ENCODE results near the gene CNIH2.
"Not testable (repeated sequence)": the region's sequence is repeated elsewhere in the genome, so short reads cannot be mapped to it uniquely, and the experiment has no call there.

CNIH2 gene

GRCh38 chr11:66294626-66295620 is 16.9 kb downstream of the CNIH2 start:
- no peak overlapping the region for H3K4me3 ChIP-seq
- peaks cover 52% of the 10 kb centered on the region for H3K27me3 ChIP-seq
- H3K4me2 ChIP-seq, result no peak overlapping the region
- no peak for TF ChIP-seq Cebpa-rat (IDR thresholded peaks at IDR 0.05)
- no peaks in the 10 kb centered on the region for H3K9me3 ChIP-seq
- no peaks in the 10 kb centered on the region; the same call in 1 of the 2 replicates for H4K20me1 ChIP-seq
- peaks cover 12% of the 10 kb centered on the region for H3K4me1 ChIP-seq
- no peaks in the 10 kb centered on the region for H3K36me3 ChIP-seq
- H3K27ac ChIP-seq, result no peak overlapping the region
- H3K9ac ChIP-seq, result no peak overlapping the region

- Histone ChIP-seq H3K27me3 (peaks cover 25% of the 10 kb centered on the region), H3K4me2 (no peak overlapping the region), H3K36me3 (no peaks in the 10 kb centered on the region), H3K27ac (no peak overlapping the region), H3K9ac (no peak overlapping the region), H3K4me3 (no peak overlapping the region), H3K4me1 (no peaks in the 10 kb centered on the region), H4K20me1 (no peaks in the 10 kb centered on the region), H3K9me3 (no peaks in the 10 kb centered on the region)
- TF ChIP-seq Cebpa-rat (IDR thresholded peaks at IDR 0.05), result no peak
Measured at GRCh38 chr11:66297610-66298009, 19.6 kb downstream of the CNIH2 start.

GRCh38 chr11:66299186-66299585 is 21.2 kb downstream of the CNIH2 start:
- H3K27me3 ChIP-seq, result peaks cover 9% of the 10 kb centered on the region
- H3K4me3 ChIP-seq, result no peak overlapping the region
- no peak overlapping the region for H3K9ac ChIP-seq
- no peaks in the 10 kb centered on the region for H4K20me1 ChIP-seq
- no peaks in the 10 kb centered on the region for H3K9me3 ChIP-seq
- no peaks in the 10 kb centered on the region for H3K36me3 ChIP-seq
- no peak overlapping the region for H3K4me2 ChIP-seq
- no peak for TF ChIP-seq Cebpa-rat (IDR thresholded peaks at IDR 0.05)
- no peaks in the 10 kb centered on the region for H3K4me1 ChIP-seq
- no peak overlapping the region for H3K27ac ChIP-seq

- Histone ChIP-seq H3K27me3 (no peaks in the 10 kb centered on the region), H3K4me2 (no peak overlapping the region), H3K4me3 (no peak overlapping the region), H3K4me1 (no peaks in the 10 kb centered on the region), H3K9me3 (no peaks in the 10 kb centered on the region), H3K9ac (no peak overlapping the region), H4K20me1 (no peaks in the 10 kb centered on the region), H3K36me3 (no peaks in the 10 kb centered on the region), H3K27ac (no peak overlapping the region)
- no peak for TF ChIP-seq Cebpa-rat (IDR thresholded peaks at IDR 0.05)
Measured at GRCh38 chr11:66302656-66303055, 24.7 kb downstream of the CNIH2 start.

- no peak for TF ChIP-seq Cebpa-rat (IDR thresholded peaks at IDR 0.05)
- Histone ChIP-seq H3K27me3 (no peaks in the 10 kb centered on the region), H3K9me3 (no peaks in the 10 kb centered on the region), H3K4me2 (no peak overlapping the region), H3K4me3 (no peak overlapping the region), H4K20me1 (peaks cover 2% of the 10 kb centered on the region), H3K27ac (no peak overlapping the region), H3K4me1 (peaks cover 32% of the 10 kb centered on the region), H3K36me3 (no peaks in the 10 kb centered on the region), H3K9ac (no peak overlapping the region)
Measured at GRCh38 chr11:66309475-66309874, 31.5 kb downstream of the CNIH2 start.

GRCh38 chr11:66310324-66310723 is 32.3 kb downstream of the CNIH2 start:
- no peaks in the 10 kb centered on the region for H3K9me3 ChIP-seq
- H3K27me3 ChIP-seq, result no peaks in the 10 kb centered on the region
- H3K4me1 ChIP-seq, result peaks cover 41% of the 10 kb centered on the region
- H3K4me3 ChIP-seq, result no peak overlapping the region
- no peak overlapping the region for H3K9ac ChIP-seq
- peak overlapping the region; percentile 62; the same call in 1 of the 2 replicates for H3K4me2 ChIP-seq
- H4K20me1 ChIP-seq, result peaks cover 11% of the 10 kb centered on the region
- no peak overlapping the region for H3K27ac ChIP-seq
- H3K36me3 ChIP-seq, result no peaks in the 10 kb centered on the region
- no peak for TF ChIP-seq Cebpa-rat (IDR thresholded peaks at IDR 0.05)

GRCh38 chr11:66310803-66311440 is 32.9 kb downstream of the CNIH2 start:
- not testable (repeated sequence) for H3K27me3 ChIP-seq, H3K4me3 ChIP-seq, H3K36me3 ChIP-seq, H3K9me3 ChIP-seq
- Histone ChIP-seq H3K9ac (peak overlapping the region; percentile 58; the same call in 1 of the 2 replicates), H3K27ac (0 out of 2 replicates have a peak overlapping the region, but pooled peaks have one; percentile 59), H3K4me2 (peak overlapping the region; percentile 62), H4K20me1 (peaks cover 17% of the 10 kb centered on the region), H3K4me1 (peaks cover 47% of the 10 kb centered on the region)

- Histone ChIP-seq H3K36me3 (no peaks in the 10 kb centered on the region), H3K4me1 (peaks cover 52% of the 10 kb centered on the region), H3K27ac (peak overlapping the region; percentile 59), H3K9me3 (no peaks in the 10 kb centered on the region), H3K27me3 (no peaks in the 10 kb centered on the region), H3K4me3 (peak overlapping the region; percentile 68), H3K9ac (peak overlapping the region; percentile 58), H4K20me1 (peaks cover 22% of the 10 kb centered on the region), H3K4me2 (peak overlapping the region; percentile 62)
- TF ChIP-seq Cebpa-rat (IDR thresholded peaks at IDR 0.05), result no peak
Measured at GRCh38 chr11:66311470-66311964, 33.5 kb downstream of the CNIH2 start.

GRCh38 chr11:66311965-66312548 is 34.1 kb downstream of the CNIH2 start:
- Histone ChIP-seq H4K20me1 (peaks cover 24% of the 10 kb centered on the region), H3K4me1 (peaks cover 55% of the 10 kb centered on the region), H3K4me2 (peak overlapping the region; percentile 62), H3K27ac (peak overlapping the region; percentile 59), H3K36me3 (no peaks in the 10 kb centered on the region), H3K27me3 (no peaks in the 10 kb centered on the region), H3K4me3 (peak overlapping the region; percentile 68), H3K9me3 (no peaks in the 10 kb centered on the region), H3K9ac (peak overlapping the region; percentile 58)
- TF ChIP-seq Cebpa-rat (IDR thresholded peaks at IDR 0.05), result no peak
